Left lung (tissue), 10 donors: ENCODE measurements around the gene TAOK1. TPM values are rescaled to one million over a fixed set of nuclear protein-coding genes. Genes with fewer than 3 reads are reported as not detected.
"Not testable (repeated sequence)": the region's sequence is repeated elsewhere in the genome, so short reads cannot be mapped to it uniquely, and the experiment has no call there.

Experiments
- ATAC-seq: fragments of 200-7000 bp; cut with Tn5 transposase; one replicate; pipeline ENCODE4 v1.9.1; 2020; ENCODE audit warnings: moderate library complexity
- DNase-seq, 4 donors: peaks; one replicate each; pipeline ENCODE4 v3.0.0-alpha.2; 2013 to 2020
- H3K27ac ChIP-seq, 2 donors: fragments of 200-600 bp; sonication (generic) in 1 of 2; one replicate each; pipeline versions ENCODE4 v1.5.0 to v1.8.0; 2020 to 2021
- H3K27me3 ChIP-seq, 2 donors: fragments of 200-600 bp; sonication (generic) in 1 of 2; one replicate each; pipeline versions ENCODE4 v1.5.0 to v1.8.0; 2020 to 2021
- H3K36me3 ChIP-seq, 2 donors: fragments of 200-600 bp; sonication (generic) in 1 of 2; one replicate each; pipeline versions ENCODE4 v1.5.0 to v1.8.0; 2020 to 2021
- H3K4me1 ChIP-seq, 2 donors: fragments of 200-600 bp; one replicate each; pipeline ENCODE4 v1.8.0; 2021
- H3K4me3 ChIP-seq, 2 donors: fragments of 200-600 bp; sonication (generic) in 1 of 2; one replicate each; pipeline versions ENCODE4 v1.5.0 to v1.8.0; 2020 to 2021; ENCODE audit warnings: mild to moderate bottlenecking in 1 of 2
- H3K9me3 ChIP-seq, 2 donors: fragments of 200-600 bp; sonication (generic) in 1 of 2; one replicate each; pipeline versions ENCODE4 v1.5.0 to v1.8.0; 2020 to 2021
- intact Hi-C, 2 donors: fragments of 100-400 bp; cut with DNase I; formaldehyde crosslinking; loops; one replicate each; pipeline versions ENCODE4 v1.11.2 to v1.14.2; 2022
- polyA plus RNA-seq, 6 donors: library from polyadenylated mRNA; unstranded; fragments of 120-200 nt; gene quantifications; one replicate each; pipeline ENCODE4 v1.2.1, GENCODE V29; 2013; ENCODE audit not compliant: insufficient read length in 6 of 6
- total RNA-seq, 2 donors: library from RNA; stranded (reverse); fragmentation: NEBNext Ultra II Directional; extraction: Animal tissue kit (Norgen Biotek cat#: 25700); gene quantifications; one replicate each; pipeline ENCODE4 v1.2.1, GENCODE V29; 2021
- TF ChIP-seq, protein P1 (sequence below), 2 donors: fragments of 200-600 bp; sonication (generic) in 1 of 2; IDR thresholded peaks; one replicate each; pipeline versions ENCODE4 v1.5.0 to v1.8.0; 2021; ENCODE audit warnings: antibody characterized with exemption in 2 of 2
- donor health status: DM: no; HTN: yes; CAD: no.
- donor health status: DM: no; HTN: no; CAD: no.

The TAOK1 gene
- total and polyA plus RNA-seq, 8 donors = 43.4 to 66.0 (median 46.3) TPM

DNA sequence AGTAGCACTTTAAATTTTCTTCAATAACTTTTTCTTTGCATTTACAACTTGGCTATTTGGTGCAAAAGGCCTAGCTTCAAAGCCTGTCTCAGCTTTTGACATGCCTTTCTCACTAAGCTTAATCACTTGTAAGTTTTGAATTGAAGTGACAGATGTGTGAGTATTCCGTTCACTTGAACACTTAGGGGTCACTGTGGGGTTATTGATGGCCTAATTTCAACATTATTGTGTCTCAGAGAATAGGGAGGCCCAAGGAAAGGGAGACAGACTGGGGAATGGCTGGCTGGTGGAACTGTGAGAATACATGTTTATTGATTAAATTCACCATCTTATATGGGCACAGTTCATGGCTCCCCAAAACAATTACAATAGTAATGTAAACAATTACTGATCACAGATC is 84.1 kb downstream of the TAOK1 start:
- ATAC-seq (no peak), DNase-seq (no peak)
- Histone ChIP-seq H3K27ac (no peak overlapping the region), H3K27me3 (no peaks in the 10 kb centered on the region), H3K36me3 (peaks cover 2 to 63% of the 10 kb centered on the region in 2 donors), H3K4me1 (no peaks in the 10 kb centered on the region), H3K9me3 (no peaks in the 10 kb centered on the region), H3K4me3 (no peak overlapping the region)
- TF ChIP-seq, protein P1, sequence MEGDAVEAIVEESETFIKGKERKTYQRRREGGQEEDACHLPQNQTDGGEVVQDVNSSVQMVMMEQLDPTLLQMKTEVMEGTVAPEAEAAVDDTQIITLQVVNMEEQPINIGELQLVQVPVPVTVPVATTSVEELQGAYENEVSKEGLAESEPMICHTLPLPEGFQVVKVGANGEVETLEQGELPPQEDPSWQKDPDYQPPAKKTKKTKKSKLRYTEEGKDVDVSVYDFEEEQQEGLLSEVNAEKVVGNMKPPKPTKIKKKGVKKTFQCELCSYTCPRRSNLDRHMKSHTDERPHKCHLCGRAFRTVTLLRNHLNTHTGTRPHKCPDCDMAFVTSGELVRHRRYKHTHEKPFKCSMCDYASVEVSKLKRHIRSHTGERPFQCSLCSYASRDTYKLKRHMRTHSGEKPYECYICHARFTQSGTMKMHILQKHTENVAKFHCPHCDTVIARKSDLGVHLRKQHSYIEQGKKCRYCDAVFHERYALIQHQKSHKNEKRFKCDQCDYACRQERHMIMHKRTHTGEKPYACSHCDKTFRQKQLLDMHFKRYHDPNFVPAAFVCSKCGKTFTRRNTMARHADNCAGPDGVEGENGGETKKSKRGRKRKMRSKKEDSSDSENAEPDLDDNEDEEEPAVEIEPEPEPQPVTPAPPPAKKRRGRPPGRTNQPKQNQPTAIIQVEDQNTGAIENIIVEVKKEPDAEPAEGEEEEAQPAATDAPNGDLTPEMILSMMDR (IDR thresholded peaks at IDR 0.05) = no peak
- intact Hi-C loops = no loop called here

DNA sequence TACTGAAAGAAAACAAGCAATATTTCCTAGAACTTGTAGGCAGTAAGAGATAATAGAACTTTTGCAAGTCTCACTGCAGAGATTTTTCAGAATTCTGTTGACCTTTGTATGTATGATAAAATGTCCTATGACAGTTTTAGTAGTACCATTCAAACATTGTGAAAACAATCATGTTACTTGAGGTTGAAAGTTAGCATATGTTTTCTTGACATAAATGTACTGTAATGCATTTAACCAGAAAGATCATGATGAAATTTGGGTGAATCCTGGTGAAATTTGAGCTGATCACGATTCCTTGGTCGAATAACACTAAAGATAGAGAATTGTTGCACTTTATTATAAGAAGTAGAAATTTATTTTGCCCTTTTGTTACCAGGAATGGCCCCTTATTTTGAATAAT is 85.7 kb downstream of the TAOK1 start:
- Histone ChIP-seq H3K27me3 (no peaks in the 10 kb centered on the region), H3K9me3 (no peaks in the 10 kb centered on the region), H3K4me1 (no peaks in the 10 kb centered on the region), H3K4me3 (no peak overlapping the region), H3K36me3 (peaks cover 2 to 66% of the 10 kb centered on the region in 2 donors), H3K27ac (no peak overlapping the region)
- DNase-seq = peak in 2 of 4 donors; percentile 10 to 26
- TF ChIP-seq, protein P1 (IDR thresholded peaks at IDR 0.05) = no peak
- no peak for ATAC-seq
- intact Hi-C loops = no loop called here

DNA sequence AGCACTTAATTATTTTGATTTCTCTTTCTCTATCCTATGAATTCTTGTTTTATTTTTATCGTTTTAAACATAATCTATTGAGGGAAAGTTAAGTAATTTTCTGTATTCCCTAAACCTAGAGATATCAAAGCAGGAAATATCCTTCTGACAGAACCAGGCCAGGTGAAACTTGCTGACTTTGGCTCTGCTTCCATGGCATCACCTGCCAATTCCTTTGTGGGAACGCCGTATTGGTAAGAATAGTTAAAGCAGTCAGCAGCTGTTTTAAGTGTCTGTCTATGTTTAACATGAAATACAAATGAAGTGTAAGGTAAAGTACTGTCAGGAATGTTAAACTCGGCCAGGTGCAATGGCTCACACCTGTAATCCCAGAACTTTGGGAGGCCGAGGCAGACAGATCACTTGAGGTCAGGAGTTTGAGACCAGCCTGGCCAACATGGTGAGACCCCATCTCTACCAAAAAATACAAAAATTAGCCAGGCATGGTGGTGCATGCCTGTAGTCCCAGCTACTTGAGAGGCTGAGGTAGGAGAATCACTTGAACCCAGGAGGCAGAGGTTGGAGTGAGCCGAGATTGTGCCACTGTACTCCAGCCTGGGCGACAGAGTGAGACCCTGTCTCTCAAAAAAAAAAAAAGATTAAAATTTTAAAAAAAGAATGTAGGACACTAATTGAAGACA is 90.2 kb downstream of the TAOK1 start:
- H3K4me3 ChIP-seq, intact Hi-C loops, DNase-seq, H3K27me3 ChIP-seq, H3K27ac ChIP-seq, H3K9me3 ChIP-seq, H3K4me1 ChIP-seq: not testable (repeated sequence)
- ATAC-seq = peak; percentile 24
- H3K36me3 ChIP-seq = peaks cover 2 to 77% of the 10 kb centered on the region in 2 donors

DNA sequence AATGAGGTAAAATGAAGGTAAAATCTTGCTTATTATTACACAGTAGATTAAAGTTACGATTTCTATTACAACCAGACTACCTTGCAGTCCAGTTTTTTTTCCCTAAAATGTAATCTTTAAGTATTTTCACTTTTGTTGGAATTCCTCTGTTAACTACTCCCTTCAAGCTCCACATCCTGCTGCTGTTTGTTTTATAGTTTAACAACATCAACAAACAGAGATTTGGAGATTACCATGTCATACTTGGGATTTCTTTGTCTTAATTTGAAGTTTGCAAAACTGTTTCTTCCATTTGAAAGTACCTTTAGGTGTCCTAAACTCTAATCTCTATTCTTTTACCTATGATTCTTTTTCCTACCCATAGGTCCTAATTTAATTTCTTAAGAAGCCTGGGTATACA is 93.3 kb downstream of the TAOK1 start:
- H3K9me3 ChIP-seq = no peaks in the 10 kb centered on the region
- TF ChIP-seq, protein P1 (IDR thresholded peaks at IDR 0.05) = no peak
- H3K4me3 ChIP-seq = no peak overlapping the region
- H3K4me1 ChIP-seq = no peaks in the 10 kb centered on the region
- intact Hi-C loops = no loop called here
- H3K36me3 ChIP-seq = peaks cover 0 to 89% of the 10 kb centered on the region in 2 donors
- no peak overlapping the region for H3K27ac ChIP-seq
- no peak for ATAC-seq
- DNase-seq = no peak
- no peaks in the 10 kb centered on the region for H3K27me3 ChIP-seq

DNA sequence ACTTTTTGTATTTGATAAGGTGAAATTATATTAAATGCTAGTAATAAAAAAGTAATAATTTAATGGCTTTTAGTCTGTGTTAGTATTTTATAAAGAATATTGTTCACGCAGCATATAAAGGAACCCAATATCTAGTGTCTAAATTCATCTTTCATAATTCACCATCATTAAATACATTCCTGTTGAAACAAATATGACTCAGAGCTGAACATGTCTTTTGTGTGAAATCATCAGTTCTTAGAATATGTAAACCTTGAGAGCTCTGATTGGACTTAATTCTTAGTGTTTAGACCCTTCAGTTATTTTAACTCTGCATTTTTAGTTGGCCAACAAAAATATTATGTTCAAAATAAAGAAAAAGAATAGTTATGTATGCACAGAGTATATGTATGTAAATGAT is 104.8 kb downstream of the TAOK1 start:
- DNase-seq (no peak), ATAC-seq (no peak)
- H3K27me3 ChIP-seq = no peaks in the 10 kb centered on the region
- H3K36me3 ChIP-seq = peaks cover 0 to 96% of the 10 kb centered on the region in 2 donors
- intact Hi-C loops = no loop called here
- TF ChIP-seq, protein P1 (IDR thresholded peaks at IDR 0.05) = no peak
- no peak overlapping the region for H3K27ac ChIP-seq
- H3K4me3 ChIP-seq = no peak overlapping the region
- H3K4me1 ChIP-seq = no peaks in the 10 kb centered on the region
- no peaks in the 10 kb centered on the region for H3K9me3 ChIP-seq

DNA sequence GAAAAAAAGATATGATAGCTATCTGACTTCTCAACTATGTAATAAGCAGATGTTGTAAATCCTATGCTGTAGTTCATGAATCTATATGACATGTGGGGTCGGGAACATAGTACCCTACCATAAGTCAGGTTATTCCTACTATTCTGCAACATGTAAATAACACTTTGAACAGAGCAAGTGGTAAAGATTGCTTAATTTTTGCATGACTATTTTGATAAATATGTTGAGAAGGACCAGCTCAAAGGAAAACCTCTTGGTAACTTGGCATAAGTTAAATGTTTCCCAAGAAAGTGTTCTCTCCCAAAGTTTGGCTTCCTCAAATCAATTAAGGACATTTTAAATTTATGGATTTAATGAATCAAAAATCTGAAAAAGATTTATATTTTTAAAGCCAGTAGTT is 114.5 kb downstream of the TAOK1 start:
- no peaks in the 10 kb centered on the region for H3K9me3 ChIP-seq
- TF ChIP-seq, protein P1 (IDR thresholded peaks at IDR 0.05) = no peak
- H3K36me3 ChIP-seq = peaks cover 4 to 91% of the 10 kb centered on the region in 2 donors
- ATAC-seq (no peak), DNase-seq (no peak)
- no peak overlapping the region for H3K4me3 ChIP-seq
- H3K4me1 ChIP-seq = peaks cover 0 to 5% of the 10 kb centered on the region in 2 donors
- no peak overlapping the region for H3K27ac ChIP-seq
- intact Hi-C loops = no loop called here
- no peaks in the 10 kb centered on the region for H3K27me3 ChIP-seq
